Activated CD4-positive, alpha-beta T cell treated with anti-CD3 and anti-CD28 coated beads, Interleukin-2, amount 10 ng/mL, durations not matched to agents 7 days and 5 days (primary cell): ENCODE data around the gene MBD3. TPM values are rescaled to one million over a fixed set of nuclear protein-coding genes. Genes with fewer than 3 reads are reported as not detected.
"Not testable (repeated sequence)": the region's sequence is repeated elsewhere in the genome, so short reads cannot be mapped to it uniquely, and the experiment has no call there.

Source experiments
- CTCF ChIA-PET: fragments of 350-600 bp; sonication (Branson Sonifier 250); formaldehyde crosslinking; loops from one replicate; lab custom pipeline; 2021; ENCODE audit warnings: antibody characterized with exemption; lab: Charles Lee
- POLR2A ChIA-PET: fragments of 350-600 bp; sonication (Branson Sonifier 250); formaldehyde crosslinking; loops from one replicate; lab custom pipeline; 2021; ENCODE audit warnings: antibody characterized with exemption; lab: Charles Lee
- DNase-seq: peaks from one replicate; pipeline ENCODE4 v3.0.0-alpha.2; 2020
- H3K27ac Mint-ChIP-seq: one replicate; pipeline ENCODE4 v1.8.0; 2021; ENCODE audit warnings: mild to moderate bottlenecking, moderate library complexity, mixed read lengths
- H3K27me3 Mint-ChIP-seq: one replicate; pipeline ENCODE4 v1.8.0; 2021; ENCODE audit warnings: mixed read lengths
- H3K36me3 Mint-ChIP-seq: one replicate; pipeline ENCODE4 v1.8.0; 2021; ENCODE audit warnings: low read depth, mixed read lengths
- H3K4me1 Mint-ChIP-seq: one replicate; pipeline ENCODE4 v1.8.0; 2021; ENCODE audit warnings: mixed read lengths
- H3K4me3 Mint-ChIP-seq: one replicate; pipeline ENCODE4 v1.8.0; 2021; ENCODE audit warnings: mild to moderate bottlenecking, moderate library complexity, mixed read lengths
- H3K9me3 Mint-ChIP-seq: one replicate; pipeline ENCODE4 v1.8.0; 2021; ENCODE audit warnings: mixed read lengths
- total RNA-seq, 2 experiments: library from RNA; stranded (reverse); gene quantifications; one replicate each; pipeline ENCODE4 v1.2.3, GENCODE V29; 2021

MBD3 gene
- total RNA-seq, 2 experiments from 2014 or later: 76.2 to 93.3 TPM

- no peak for DNase-seq
- no peaks in the 10 kb centered on the region for H3K27me3 Mint-ChIP-seq
- no peaks in the 10 kb centered on the region for H3K36me3 Mint-ChIP-seq
- H3K27ac Mint-ChIP-seq: no peak overlapping the region
- ChIA-PET POLR2A (no interaction called here), CTCF (interaction anchor here (0.6 kb wide), 1 partner anchor 45 kb away, joined by 3 read pairs; no protein-coding TSS in a partner anchor)
- no peaks in the 10 kb centered on the region for H3K9me3 Mint-ChIP-seq
- no peak overlapping the region for H3K4me3 Mint-ChIP-seq
- H3K4me1 Mint-ChIP-seq: no peaks in the 10 kb centered on the region
These were observed 59.0 kb downstream of the MBD3 start for GRCh38 chr19:1533510-1534150.

GRCh38 chr19:1532003-1532402, 60.7 kb downstream of the MBD3 start:
- ChIA-PET POLR2A (no interaction called here), CTCF (no interaction called here)
- Mint-ChIP-seq H3K4me3 (no peak overlapping the region), H3K27me3 (no peaks in the 10 kb centered on the region), H3K9me3 (no peaks in the 10 kb centered on the region), H3K4me1 (no peaks in the 10 kb centered on the region), H3K27ac (no peak overlapping the region), H3K36me3 (no peaks in the 10 kb centered on the region)
- DNase-seq: no peak

- Mint-ChIP-seq H3K27me3 (no peaks in the 10 kb centered on the region), H3K4me3 (no peak overlapping the region), H3K9me3 (no peaks in the 10 kb centered on the region), H3K4me1 (no peaks in the 10 kb centered on the region), H3K36me3 (no peaks in the 10 kb centered on the region), H3K27ac (no peak overlapping the region)
- POLR2A ChIA-PET: no interaction called here
- CTCF ChIA-PET: no interaction called here
- DNase-seq: no peak
These were observed 61.1 kb downstream of the MBD3 start for GRCh38 chr19:1531587-1531986.

DNA sequence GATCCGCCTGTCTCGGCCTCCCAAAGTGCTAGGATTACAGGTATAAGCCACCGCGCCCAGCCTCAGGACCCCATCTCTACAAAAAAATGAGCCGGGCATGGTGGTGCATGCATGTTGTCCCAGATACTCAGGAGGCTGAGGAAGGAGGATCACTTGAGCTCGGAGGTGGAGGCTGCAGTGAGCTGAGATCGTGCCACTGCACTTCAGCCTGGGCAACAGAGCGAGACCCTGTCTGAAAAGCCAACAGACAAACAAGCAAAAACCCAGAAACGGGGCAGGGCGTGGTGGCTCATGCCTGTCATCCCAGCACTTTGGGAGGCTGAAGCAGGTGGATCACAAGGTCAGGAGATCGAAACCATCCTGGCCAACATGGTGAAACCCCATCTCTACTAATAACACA, 61.8 kb downstream of the MBD3 start:
- H3K36me3 Mint-ChIP-seq, H3K27ac Mint-ChIP-seq, H3K9me3 Mint-ChIP-seq, DNase-seq, H3K4me1 Mint-ChIP-seq, POLR2A ChIA-PET, H3K27me3 Mint-ChIP-seq, CTCF ChIA-PET, H3K4me3 Mint-ChIP-seq: not testable (repeated sequence)

GRCh38 chr19:1529430-1529816, 63.2 kb downstream of the MBD3 start:
- Mint-ChIP-seq H3K27ac (no peak overlapping the region), H3K36me3 (no peaks in the 10 kb centered on the region), H3K4me3 (no peak overlapping the region), H3K4me1 (peaks cover 3% of the 10 kb centered on the region), H3K27me3 (peaks cover 16% of the 10 kb centered on the region), H3K9me3 (no peaks in the 10 kb centered on the region)
- ChIA-PET CTCF (no interaction called here), POLR2A (no interaction called here)
- no peak for DNase-seq

DNA sequence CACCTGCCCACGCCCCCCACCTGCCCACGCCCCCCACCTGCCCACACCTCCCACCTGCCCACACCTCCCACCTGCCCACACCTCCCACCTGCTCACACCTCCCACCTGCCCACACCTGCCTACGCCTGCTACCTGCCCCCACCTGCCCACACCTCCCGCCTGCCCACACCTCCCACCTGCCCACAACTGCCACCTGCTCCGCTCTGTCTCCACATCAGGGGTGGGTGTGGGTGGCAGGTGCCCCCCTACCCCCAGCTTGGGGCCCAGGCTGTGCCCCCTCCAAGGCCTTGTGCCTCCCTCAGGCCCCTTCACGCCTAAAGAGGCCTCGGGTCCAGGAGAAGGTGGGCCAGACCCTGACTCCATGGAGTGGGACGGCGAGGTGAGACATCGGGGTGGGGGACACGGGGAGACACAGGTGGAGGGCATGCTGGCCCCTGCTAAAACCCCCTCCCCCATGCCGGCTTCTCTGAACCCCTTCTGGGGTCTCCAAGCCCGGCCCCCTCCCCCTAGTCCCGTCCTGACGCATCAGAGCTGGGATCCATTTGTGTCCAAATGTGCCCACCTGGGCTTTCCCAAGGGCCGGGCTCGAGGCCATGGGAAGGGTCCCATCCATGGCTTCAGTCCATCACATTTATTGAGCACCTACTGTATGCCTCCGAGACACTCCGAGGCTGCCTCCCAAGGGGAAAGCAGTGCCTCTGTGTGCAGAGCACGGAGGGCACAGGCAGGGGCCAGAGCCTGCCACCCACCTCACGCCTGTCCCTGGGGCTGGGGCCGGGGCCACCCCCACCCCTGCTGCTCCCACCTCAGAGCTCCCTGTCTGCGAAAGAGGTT, 63.9 kb downstream of the MBD3 start:
- H3K4me1 Mint-ChIP-seq: peaks cover 4% of the 10 kb centered on the region
- ChIA-PET CTCF (no interaction called here), POLR2A (no interaction called here)
- H3K9me3 Mint-ChIP-seq: no peaks in the 10 kb centered on the region
- H3K27ac Mint-ChIP-seq: no peak overlapping the region
- no peak overlapping the region for H3K4me3 Mint-ChIP-seq
- H3K36me3 Mint-ChIP-seq: no peaks in the 10 kb centered on the region
- H3K27me3 Mint-ChIP-seq: peaks cover 18% of the 10 kb centered on the region
- DNase-seq: no peak

- no peak for DNase-seq
- H3K36me3 Mint-ChIP-seq: no peaks in the 10 kb centered on the region
- CTCF ChIA-PET: no interaction called here
- no peak overlapping the region for H3K4me3 Mint-ChIP-seq
- no peaks in the 10 kb centered on the region for H3K9me3 Mint-ChIP-seq
- peaks cover 4% of the 10 kb centered on the region for H3K4me1 Mint-ChIP-seq
- POLR2A ChIA-PET: no interaction called here
- peaks cover 24% of the 10 kb centered on the region for H3K27me3 Mint-ChIP-seq
- H3K27ac Mint-ChIP-seq: no peak overlapping the region
These were observed 64.9 kb downstream of the MBD3 start for GRCh38 chr19:1527650-1528309.

DNA sequence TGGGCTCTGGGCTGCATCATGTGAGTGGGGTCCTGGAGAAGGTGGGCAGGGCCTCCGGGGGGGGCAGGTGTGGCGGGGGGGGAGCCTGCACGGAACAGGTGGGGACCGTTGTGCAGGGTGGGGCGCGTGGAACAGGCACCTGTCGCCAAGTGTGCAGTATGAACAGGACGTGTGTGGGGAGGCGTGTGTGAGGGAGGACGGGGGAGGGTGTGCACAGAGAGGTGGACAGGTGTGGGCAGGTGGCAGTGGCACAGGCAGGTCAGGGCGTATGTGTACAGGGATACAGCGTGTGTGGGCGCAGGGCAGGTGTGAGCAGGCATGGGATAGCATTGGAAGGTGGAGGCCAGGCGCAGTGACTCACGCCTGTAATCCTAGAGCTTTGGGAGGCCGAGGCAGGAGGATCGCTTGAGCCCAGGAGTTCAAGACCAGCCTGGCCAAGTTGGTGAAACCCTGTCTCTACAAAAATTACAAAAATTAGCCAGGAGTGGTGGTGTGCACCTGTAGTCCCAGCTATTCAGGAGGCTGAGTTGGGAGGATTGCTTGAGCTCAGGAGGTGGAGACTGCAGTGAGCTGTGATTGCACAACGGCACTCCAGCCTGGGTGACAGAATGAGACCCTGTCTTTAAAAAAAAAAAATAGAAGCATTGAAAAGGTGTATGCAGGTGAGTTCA, 65.6 kb downstream of the MBD3 start:
- peaks cover 4% of the 10 kb centered on the region for H3K4me1 Mint-ChIP-seq
- DNase-seq: no peak
- no peaks in the 10 kb centered on the region for H3K9me3 Mint-ChIP-seq
- ChIA-PET POLR2A (no interaction called here), CTCF (no interaction called here)
- no peak overlapping the region for H3K4me3 Mint-ChIP-seq
- peaks cover 24% of the 10 kb centered on the region for H3K27me3 Mint-ChIP-seq
- no peak overlapping the region for H3K27ac Mint-ChIP-seq
- no peaks in the 10 kb centered on the region for H3K36me3 Mint-ChIP-seq

GRCh38 chr19:1526066-1526778, 66.4 kb downstream of the MBD3 start:
- peaks cover 4% of the 10 kb centered on the region for H3K4me1 Mint-ChIP-seq
- no peaks in the 10 kb centered on the region for H3K9me3 Mint-ChIP-seq
- H3K4me3 Mint-ChIP-seq: no peak overlapping the region
- no peaks in the 10 kb centered on the region for H3K36me3 Mint-ChIP-seq
- POLR2A ChIA-PET: no interaction called here
- CTCF ChIA-PET: no interaction called here
- H3K27ac Mint-ChIP-seq: no peak overlapping the region
- H3K27me3 Mint-ChIP-seq: peaks cover 26% of the 10 kb centered on the region
- no peak for DNase-seq

GRCh38 chr19:1525343-1525742, 67.3 kb downstream of the MBD3 start:
- H3K27ac Mint-ChIP-seq: no peak overlapping the region
- no peak overlapping the region for H3K4me3 Mint-ChIP-seq
- peaks cover 4% of the 10 kb centered on the region for H3K4me1 Mint-ChIP-seq
- ChIA-PET CTCF (no interaction called here), POLR2A (no interaction called here)
- no peak for DNase-seq
- H3K27me3 Mint-ChIP-seq: peaks cover 26% of the 10 kb centered on the region
- H3K36me3 Mint-ChIP-seq: no peaks in the 10 kb centered on the region
- H3K9me3 Mint-ChIP-seq: no peaks in the 10 kb centered on the region

DNA sequence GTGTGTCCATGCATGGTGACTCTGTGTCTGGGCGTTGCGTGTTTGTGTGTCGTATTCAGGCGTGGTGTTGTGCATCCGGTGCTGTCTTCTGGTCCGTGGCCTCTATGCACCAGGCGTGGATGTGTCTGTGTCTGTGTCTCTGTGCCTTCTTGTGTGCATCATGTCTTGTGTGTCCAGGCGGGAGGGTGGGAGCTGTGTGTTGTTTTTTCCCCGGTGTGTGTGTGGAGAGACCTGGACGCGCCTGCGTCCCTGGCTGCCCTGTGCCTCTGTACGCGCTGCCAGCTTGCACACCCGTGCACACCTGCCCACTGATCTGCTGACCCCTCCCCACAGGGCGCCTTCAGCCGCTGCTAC, 67.7 kb downstream of the MBD3 start:
- ChIA-PET POLR2A (no interaction called here), CTCF (no interaction called here)
- no peak for DNase-seq
- Mint-ChIP-seq H3K27ac (no peak overlapping the region), H3K27me3 (peaks cover 26% of the 10 kb centered on the region), H3K36me3 (no peaks in the 10 kb centered on the region), H3K9me3 (no peaks in the 10 kb centered on the region), H3K4me1 (peaks cover 4% of the 10 kb centered on the region), H3K4me3 (no peak overlapping the region)

DNA sequence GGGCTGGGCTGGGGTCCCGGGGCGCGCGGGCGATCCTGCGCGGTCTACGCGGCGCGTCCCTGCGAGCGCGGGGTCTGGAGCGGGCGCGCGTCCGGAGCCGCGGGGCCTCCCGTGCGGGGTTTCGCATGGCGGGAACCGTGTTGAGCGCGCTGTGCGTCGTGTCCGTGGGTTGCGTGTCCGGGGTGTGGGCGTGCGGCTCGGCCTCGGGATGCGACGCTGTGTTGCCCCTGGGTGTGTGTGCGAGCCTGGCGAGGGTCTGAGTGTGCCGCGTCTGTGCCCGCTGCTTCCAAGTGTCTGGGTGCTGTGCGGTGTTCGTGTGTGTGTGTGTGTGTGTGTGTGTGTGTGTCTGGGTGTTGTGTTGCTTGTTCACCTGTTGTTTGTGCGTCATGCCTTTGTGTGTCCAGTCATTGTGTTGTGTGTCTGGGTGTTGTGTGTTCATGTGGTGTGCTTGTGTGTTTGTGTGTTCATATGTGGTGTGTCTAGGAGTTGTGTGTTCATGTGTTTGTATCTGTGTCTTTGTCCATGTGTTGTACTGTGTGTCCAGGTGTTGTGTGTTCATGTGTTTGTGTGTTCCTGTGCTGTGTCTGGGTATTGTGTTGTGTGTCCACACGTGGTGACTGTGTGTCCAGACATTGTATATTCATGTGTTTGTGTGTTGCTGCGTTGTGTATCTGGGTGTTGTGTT, 68.2 kb downstream of the MBD3 start:
- Mint-ChIP-seq H3K4me3 (no peak overlapping the region), H3K27ac (no peak overlapping the region), H3K27me3 (peaks cover 26% of the 10 kb centered on the region), H3K36me3 (no peaks in the 10 kb centered on the region), H3K4me1 (peaks cover 4% of the 10 kb centered on the region), H3K9me3 (no peaks in the 10 kb centered on the region)
- DNase-seq: no peak
- POLR2A ChIA-PET: no interaction called here
- CTCF ChIA-PET: interaction anchor here (0.6 kb wide), 1 partner anchor 13 kb away, joined by 4 read pairs; no protein-coding TSS in a partner anchor
